ENCODE results near the gene THAP7. TPM values are rescaled to one million over a fixed set of nuclear protein-coding genes. Genes with fewer than 3 reads are reported as not detected.
A peak's percentile ranks its signal among the peaks of the same experiment; 100 is the strongest.

THAP7 gene
- total and polyA plus RNA-seq, 9 of the 15 experiments (the other 6 are each of a cell fraction or from before 2014, with no cell fraction given): 7.9 to 263 (median 84.1) TPM

DNA sequence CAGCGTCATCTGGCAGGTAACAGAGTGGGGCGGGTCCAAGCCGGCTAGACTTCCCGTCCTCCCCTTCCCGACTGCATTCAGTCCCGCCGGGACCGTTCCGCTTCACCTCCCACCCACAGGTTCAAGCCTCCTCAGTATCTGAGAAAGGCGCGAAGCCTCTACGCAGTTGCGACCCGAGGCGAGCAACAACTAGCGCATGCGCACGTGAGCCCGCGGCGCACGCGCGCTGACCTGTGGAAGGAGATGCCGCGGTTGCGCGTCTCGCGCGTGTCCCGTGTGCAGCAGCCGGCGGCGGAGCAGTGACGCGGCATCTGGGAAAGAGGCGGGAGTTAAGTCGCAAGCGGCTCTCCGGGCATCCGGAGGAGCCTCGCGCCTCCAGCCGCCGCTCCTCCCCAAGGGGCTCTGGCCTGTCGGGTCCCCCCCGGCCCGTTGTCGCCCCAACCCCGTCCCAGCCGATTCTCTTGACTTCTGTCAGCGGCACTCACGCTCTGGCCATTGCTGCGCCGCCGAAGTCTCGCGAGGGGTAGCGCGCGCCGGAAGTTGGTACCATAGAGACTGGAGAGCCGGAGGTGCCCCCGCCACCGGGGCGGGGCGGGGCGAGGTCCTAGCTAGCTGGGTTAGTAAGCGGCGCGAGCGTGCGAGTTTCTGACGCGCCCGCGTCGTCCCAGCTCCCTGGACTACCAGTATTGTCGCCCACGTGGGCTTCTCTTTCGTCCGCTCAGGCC, at the start of gene THAP7 (continued):
- TF ChIP-seq CEBPG (CRISPR knock-in tag; IDR thresholded peaks at IDR 0.05) (no peak), CEBPG (tag; conservative IDR thresholded peaks at IDR 0.05 in 1 of 2, IDR thresholded peaks at IDR 0.05 in 1 of 2) (peak in 1 of 2 experiments; percentile 4; a peak in 1 of 4 replicates), POU5F1 (IDR thresholded peaks at IDR 0.05; ENCODE audit: borderline replicate concordance, low read depth, low read length, partially characterized antibody) (peak; percentile 91), ZNF253 (CRISPR knock-in tag; conservative IDR thresholded peaks at IDR 0.05) (no peak), OTX1 (CRISPR knock-in tag; IDR thresholded peaks at IDR 0.05) (peak; percentile 95), DACH1 (IDR thresholded peaks at IDR 0.05; ENCODE audit: partially characterized antibody) (no peak), ZKSCAN8 (CRISPR knock-in tag; IDR thresholded peaks at IDR 0.05) (no peak), KDM5B (IDR thresholded peaks at IDR 0.05; ENCODE audit: insufficient replicate concordance, low read depth, low read length) (peak; percentile 99), PML (IDR thresholded peaks at IDR 0.05; ENCODE audit: low read length) (no peak)
- TF ChIP-seq, protein P1, sequence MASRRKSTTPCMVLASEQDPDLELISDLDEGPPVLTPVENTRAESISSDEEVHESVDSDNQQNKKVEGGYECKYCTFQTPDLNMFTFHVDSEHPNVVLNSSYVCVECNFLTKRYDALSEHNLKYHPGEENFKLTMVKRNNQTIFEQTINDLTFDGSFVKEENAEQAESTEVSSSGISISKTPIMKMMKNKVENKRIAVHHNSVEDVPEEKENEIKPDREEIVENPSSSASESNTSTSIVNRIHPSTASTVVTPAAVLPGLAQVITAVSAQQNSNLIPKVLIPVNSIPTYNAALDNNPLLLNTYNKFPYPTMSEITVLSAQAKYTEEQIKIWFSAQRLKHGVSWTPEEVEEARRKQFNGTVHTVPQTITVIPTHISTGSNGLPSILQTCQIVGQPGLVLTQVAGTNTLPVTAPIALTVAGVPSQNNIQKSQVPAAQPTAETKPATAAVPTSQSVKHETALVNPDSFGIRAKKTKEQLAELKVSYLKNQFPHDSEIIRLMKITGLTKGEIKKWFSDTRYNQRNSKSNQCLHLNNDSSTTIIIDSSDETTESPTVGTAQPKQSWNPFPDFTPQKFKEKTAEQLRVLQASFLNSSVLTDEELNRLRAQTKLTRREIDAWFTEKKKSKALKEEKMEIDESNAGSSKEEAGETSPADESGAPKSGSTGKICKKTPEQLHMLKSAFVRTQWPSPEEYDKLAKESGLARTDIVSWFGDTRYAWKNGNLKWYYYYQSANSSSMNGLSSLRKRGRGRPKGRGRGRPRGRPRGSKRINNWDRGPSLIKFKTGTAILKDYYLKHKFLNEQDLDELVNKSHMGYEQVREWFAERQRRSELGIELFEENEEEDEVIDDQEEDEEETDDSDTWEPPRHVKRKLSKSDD (conservative IDR thresholded peaks at IDR 0.05; ENCODE audit: low read length): no peak; the same call in 1 of the 2 replicates
- TF ChIP-seq, protein P2, sequence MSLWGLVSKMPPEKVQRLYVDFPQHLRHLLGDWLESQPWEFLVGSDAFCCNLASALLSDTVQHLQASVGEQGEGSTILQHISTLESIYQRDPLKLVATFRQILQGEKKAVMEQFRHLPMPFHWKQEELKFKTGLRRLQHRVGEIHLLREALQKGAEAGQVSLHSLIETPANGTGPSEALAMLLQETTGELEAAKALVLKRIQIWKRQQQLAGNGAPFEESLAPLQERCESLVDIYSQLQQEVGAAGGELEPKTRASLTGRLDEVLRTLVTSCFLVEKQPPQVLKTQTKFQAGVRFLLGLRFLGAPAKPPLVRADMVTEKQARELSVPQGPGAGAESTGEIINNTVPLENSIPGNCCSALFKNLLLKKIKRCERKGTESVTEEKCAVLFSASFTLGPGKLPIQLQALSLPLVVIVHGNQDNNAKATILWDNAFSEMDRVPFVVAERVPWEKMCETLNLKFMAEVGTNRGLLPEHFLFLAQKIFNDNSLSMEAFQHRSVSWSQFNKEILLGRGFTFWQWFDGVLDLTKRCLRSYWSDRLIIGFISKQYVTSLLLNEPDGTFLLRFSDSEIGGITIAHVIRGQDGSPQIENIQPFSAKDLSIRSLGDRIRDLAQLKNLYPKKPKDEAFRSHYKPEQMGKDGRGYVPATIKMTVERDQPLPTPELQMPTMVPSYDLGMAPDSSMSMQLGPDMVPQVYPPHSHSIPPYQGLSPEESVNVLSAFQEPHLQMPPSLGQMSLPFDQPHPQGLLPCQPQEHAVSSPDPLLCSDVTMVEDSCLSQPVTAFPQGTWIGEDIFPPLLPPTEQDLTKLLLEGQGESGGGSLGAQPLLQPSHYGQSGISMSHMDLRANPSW (CRISPR knock-in tag; IDR thresholded peaks at IDR 0.05): peak; percentile 97
- TF ChIP-seq, protein P3, sequence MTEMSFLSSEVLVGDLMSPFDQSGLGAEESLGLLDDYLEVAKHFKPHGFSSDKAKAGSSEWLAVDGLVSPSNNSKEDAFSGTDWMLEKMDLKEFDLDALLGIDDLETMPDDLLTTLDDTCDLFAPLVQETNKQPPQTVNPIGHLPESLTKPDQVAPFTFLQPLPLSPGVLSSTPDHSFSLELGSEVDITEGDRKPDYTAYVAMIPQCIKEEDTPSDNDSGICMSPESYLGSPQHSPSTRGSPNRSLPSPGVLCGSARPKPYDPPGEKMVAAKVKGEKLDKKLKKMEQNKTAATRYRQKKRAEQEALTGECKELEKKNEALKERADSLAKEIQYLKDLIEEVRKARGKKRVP (CRISPR knock-in tag; IDR thresholded peaks at IDR 0.05): peak; percentile 72
- TF ChIP-seq, protein P4, sequence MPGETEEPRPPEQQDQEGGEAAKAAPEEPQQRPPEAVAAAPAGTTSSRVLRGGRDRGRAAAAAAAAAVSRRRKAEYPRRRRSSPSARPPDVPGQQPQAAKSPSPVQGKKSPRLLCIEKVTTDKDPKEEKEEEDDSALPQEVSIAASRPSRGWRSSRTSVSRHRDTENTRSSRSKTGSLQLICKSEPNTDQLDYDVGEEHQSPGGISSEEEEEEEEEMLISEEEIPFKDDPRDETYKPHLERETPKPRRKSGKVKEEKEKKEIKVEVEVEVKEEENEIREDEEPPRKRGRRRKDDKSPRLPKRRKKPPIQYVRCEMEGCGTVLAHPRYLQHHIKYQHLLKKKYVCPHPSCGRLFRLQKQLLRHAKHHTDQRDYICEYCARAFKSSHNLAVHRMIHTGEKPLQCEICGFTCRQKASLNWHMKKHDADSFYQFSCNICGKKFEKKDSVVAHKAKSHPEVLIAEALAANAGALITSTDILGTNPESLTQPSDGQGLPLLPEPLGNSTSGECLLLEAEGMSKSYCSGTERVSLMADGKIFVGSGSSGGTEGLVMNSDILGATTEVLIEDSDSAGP (CRISPR knock-in tag; IDR thresholded peaks at IDR 0.05): no peak
- TF ChIP-seq, protein P5, sequence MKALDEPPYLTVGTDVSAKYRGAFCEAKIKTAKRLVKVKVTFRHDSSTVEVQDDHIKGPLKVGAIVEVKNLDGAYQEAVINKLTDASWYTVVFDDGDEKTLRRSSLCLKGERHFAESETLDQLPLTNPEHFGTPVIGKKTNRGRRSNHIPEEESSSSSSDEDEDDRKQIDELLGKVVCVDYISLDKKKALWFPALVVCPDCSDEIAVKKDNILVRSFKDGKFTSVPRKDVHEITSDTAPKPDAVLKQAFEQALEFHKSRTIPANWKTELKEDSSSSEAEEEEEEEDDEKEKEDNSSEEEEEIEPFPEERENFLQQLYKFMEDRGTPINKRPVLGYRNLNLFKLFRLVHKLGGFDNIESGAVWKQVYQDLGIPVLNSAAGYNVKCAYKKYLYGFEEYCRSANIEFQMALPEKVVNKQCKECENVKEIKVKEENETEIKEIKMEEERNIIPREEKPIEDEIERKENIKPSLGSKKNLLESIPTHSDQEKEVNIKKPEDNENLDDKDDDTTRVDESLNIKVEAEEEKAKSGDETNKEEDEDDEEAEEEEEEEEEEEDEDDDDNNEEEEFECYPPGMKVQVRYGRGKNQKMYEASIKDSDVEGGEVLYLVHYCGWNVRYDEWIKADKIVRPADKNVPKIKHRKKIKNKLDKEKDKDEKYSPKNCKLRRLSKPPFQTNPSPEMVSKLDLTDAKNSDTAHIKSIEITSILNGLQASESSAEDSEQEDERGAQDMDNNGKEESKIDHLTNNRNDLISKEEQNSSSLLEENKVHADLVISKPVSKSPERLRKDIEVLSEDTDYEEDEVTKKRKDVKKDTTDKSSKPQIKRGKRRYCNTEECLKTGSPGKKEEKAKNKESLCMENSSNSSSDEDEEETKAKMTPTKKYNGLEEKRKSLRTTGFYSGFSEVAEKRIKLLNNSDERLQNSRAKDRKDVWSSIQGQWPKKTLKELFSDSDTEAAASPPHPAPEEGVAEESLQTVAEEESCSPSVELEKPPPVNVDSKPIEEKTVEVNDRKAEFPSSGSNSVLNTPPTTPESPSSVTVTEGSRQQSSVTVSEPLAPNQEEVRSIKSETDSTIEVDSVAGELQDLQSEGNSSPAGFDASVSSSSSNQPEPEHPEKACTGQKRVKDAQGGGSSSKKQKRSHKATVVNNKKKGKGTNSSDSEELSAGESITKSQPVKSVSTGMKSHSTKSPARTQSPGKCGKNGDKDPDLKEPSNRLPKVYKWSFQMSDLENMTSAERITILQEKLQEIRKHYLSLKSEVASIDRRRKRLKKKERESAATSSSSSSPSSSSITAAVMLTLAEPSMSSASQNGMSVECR (CRISPR knock-in tag; IDR thresholded peaks at IDR 0.05): no peak
